Measurements from ENCODE around the gene NAA60. TPM values are rescaled to one million over a fixed set of nuclear protein-coding genes. Genes with fewer than 3 reads are reported as not detected.

The NAA60 gene
- total and polyA plus RNA-seq, 9 of the 15 experiments (the other 6 are each of a cell fraction or from before 2014, with no cell fraction given): 2.1 to 49.4 (median 10.3) TPM

DNA sequence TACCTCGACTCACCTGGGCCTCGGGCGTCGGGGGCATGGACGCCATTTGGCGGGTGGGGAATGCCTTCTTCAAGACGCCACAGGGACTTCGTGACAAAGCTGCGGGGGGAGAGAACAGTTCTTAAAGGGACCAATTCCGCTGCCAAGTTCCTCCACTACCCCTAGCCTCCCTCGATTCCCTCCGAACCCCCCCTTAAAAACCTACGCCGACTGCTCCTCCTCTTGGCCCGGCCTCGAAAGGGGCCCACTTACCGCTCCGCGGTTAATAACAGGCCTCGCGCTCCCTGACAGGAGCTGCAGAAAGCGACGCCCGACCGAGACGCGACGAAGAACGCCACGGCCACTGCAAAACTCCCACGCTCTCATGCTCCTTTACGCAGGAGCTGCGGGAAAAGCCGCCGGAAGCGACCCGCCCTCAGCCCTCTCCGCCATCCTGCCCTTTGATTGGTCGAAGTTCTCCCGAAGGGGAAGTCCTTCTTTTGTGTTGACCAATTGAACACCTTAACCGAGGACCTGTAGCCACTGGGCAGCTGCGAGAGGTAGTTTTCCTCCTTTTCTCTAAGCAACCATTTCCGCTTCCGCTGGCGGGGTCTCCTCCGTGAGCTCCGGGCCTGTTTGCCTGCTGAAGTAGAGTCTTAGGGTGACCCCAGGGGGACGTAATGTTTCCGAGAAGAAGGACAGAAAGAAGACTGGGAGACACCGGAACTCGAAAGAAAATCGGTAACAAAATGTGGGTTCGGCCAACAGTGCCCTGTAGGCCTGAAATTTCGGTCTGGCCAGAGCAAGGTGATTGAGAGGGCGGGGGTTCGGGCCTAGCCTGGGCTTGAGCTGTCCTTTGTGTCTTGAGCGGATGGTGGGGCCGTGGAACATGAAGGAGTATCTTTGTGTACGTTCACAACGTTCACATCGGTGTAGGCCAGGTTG, at the start of gene NAA60, which contains the start of gene ZNF597 (continued):
- TF ChIP-seq ZBTB33 (CRISPR knock-in tag; IDR thresholded peaks at IDR 0.05): no peak
- TF ChIP-seq RBM22 (IDR thresholded peaks at IDR 0.05; ENCODE audit: low read depth, low read length, poor library complexity, severe bottlenecking): no peak
- no peak for TF ChIP-seq TCF3 (CRISPR knock-in tag; IDR thresholded peaks at IDR 0.05)
- no peak for TF ChIP-seq POLR3A (IDR thresholded peaks at IDR 0.05; ENCODE audit: borderline replicate concordance, extremely low read depth, insufficient read depth, insufficient read length)
- 0 out of 2 replicates have a peak, but pooled peaks have one; percentile 19 for TF ChIP-seq CXXC5 (CRISPR knock-in tag; IDR thresholded peaks at IDR 0.05)
- no peak for TF ChIP-seq MCM2 (IDR thresholded peaks at IDR 0.05; ENCODE audit: low read depth)
- TF ChIP-seq ZNF140 (CRISPR knock-in tag; IDR thresholded peaks at IDR 0.05): no peak
- TF ChIP-seq MTF1 (CRISPR knock-in tag; IDR thresholded peaks at IDR 0.05; ENCODE audit: borderline replicate concordance): no peak
- no peak for TF ChIP-seq ZFP30 (CRISPR knock-in tag; IDR thresholded peaks at IDR 0.05; ENCODE audit: borderline replicate concordance)
- TF ChIP-seq NCOA1 (IDR thresholded peaks at IDR 0.05; ENCODE audit: low read depth): peak; percentile 24; the same call in 1 of the 2 replicates
- TF ChIP-seq GTF2A2 (tag; IDR thresholded peaks at IDR 0.05): no peak
- no peak for TF ChIP-seq ATF1 (CRISPR knock-in tag; IDR thresholded peaks at IDR 0.05)
- 0 out of 2 replicates have a peak, but pooled peaks have one; percentile 29 for TF ChIP-seq ATF1 (tag; IDR thresholded peaks at IDR 0.05)
- TF ChIP-seq VEZF1 (CRISPR knock-in tag; IDR thresholded peaks at IDR 0.05): peak; percentile 36
- TF ChIP-seq ARID4B (CRISPR knock-in tag; IDR thresholded peaks at IDR 0.05): 0 out of 2 replicates have a peak, but pooled peaks have one; percentile 45
- TF ChIP-seq SIN3A (IDR thresholded peaks at IDR 0.05; ENCODE audit: borderline replicate concordance in 2 of 2, control insufficient read depth in 1 of 2, low read depth in 2 of 2, low read length in 2 of 2): peak in 1 of 2 experiments; percentile 21; a peak in 1 of 4 replicates
- 0 out of 4 replicates have a peak, but pooled peaks have one; percentile 18 to 41 for TF ChIP-seq NRF1 (conservative IDR thresholded peaks at IDR 0.05 in 1 of 2, IDR thresholded peaks at IDR 0.05 in 1 of 2)
- peak; percentile 65 for TF ChIP-seq EGR1 (conservative IDR thresholded peaks at IDR 0.05)
